Fibroblast of the aortic adventitia (primary cell): Measurements from ENCODE around the gene SLC8B1. TPM values are rescaled to one million over a fixed set of nuclear protein-coding genes. Genes with fewer than 3 reads are reported as not detected.
A peak's percentile ranks its signal among the peaks of the same experiment; 100 is the strongest.

Experiments used
- DNase-seq: peaks from one replicate; pipeline ENCODE4 v3.0.0-alpha.2; 2010; ENCODE audit warnings: low read depth
- H3K4me3 ChIP-seq: 2 replicates; pipeline ENCODE4 v1.5.1; 2011; ENCODE audit warnings: low read depth, mild to moderate bottlenecking, control low read depth, low read length, moderate library complexity
- CTCF ChIP-seq: IDR thresholded peaks from 2 replicates; pipeline ENCODE4 v1.5.1; 2011; ENCODE audit warnings: mild to moderate bottlenecking, low read length, control low read depth, inconsistent platforms; ENCODE audit not compliant: insufficient read depth
- total RNA-seq: library from RNA; depleted of rRNA; stranded (reverse); fragments of >200 nt; gene quantifications from 2 replicates; pipeline ENCODE4 v1.2.3, GENCODE V29; 2012; ENCODE audit warnings: low replicate concordance

Gene SLC8B1
- total RNA-seq, 1 donor: 11.5 TPM

- peak; percentile 7 for TF ChIP-seq CTCF
- no peak for DNase-seq
Measured at GRCh38 chr12:113316155-113316554, 18.8 kb downstream of the SLC8B1 start.

GRCh38 chr12:113315358-113315757 is 19.6 kb downstream of the SLC8B1 start:
- H3K4me3 ChIP-seq: no peak overlapping the region
- TF ChIP-seq CTCF: no peak
- DNase-seq: no peak

More at GRCh38 chr12:113316155-113316554, 18.8 kb downstream of the SLC8B1 start:
- H3K4me3 ChIP-seq: no peak overlapping the region

- DNase-seq: no peak
- no peak overlapping the region for H3K4me3 ChIP-seq
- TF ChIP-seq CTCF: no peak
Measured at GRCh38 chr12:113314121-113314529, 20.8 kb downstream of the SLC8B1 start.

GRCh38 chr12:113310489-113310888 is 24.4 kb downstream of the SLC8B1 start:
- TF ChIP-seq CTCF: no peak

GRCh38 chr12:113306382-113306781 is 28.5 kb downstream of the SLC8B1 start:
- DNase-seq: no peak
- no peak overlapping the region for H3K4me3 ChIP-seq
- TF ChIP-seq CTCF: no peak

More at GRCh38 chr12:113310489-113310888, 24.4 kb downstream of the SLC8B1 start:
- H3K4me3 ChIP-seq: no peak overlapping the region
- DNase-seq: no peak

- no peak overlapping the region for H3K4me3 ChIP-seq
- TF ChIP-seq CTCF: no peak
- no peak for DNase-seq
Measured at GRCh38 chr12:113305281-113305856, 29.5 kb downstream of the SLC8B1 start.
